WTC11 (cell line): ENCODE measurements around the gene GBA2. TPM values are rescaled to one million over a fixed set of nuclear protein-coding genes. Genes with fewer than 3 reads are reported as not detected.

Source experiments
- ATAC-seq: fragments of 200-7000 bp; cut with Tn5 transposase; 2 replicates; pipeline ENCODE4 v1.10.0; 2021; ENCODE audit warnings: mild to moderate bottlenecking, moderate library complexity
- CTCF ChIA-PET: fragments of 300-600 bp; sonication (Branson Sonifier 250); formaldehyde crosslinking; loops from one replicate; lab custom pipeline; 2021; ENCODE audit warnings: antibody characterized with exemption; lab: Charles Lee
- POLR2A ChIA-PET: fragments of 350-600 bp; sonication (Branson Sonifier 250); formaldehyde crosslinking; loops from one replicate; lab custom pipeline; 2021; ENCODE audit warnings: antibody characterized with exemption; lab: Charles Lee
- DNase-seq: peaks from one replicate; pipeline ENCODE4 v3.0.0; 2021; ENCODE audit warnings: low spot score
- H3K27ac Mint-ChIP-seq: 2 replicates; pipeline ENCODE4 v1.8.0; 2021; ENCODE audit warnings: mixed read lengths
- H3K27me3 Mint-ChIP-seq: 2 replicates; pipeline ENCODE4 v1.8.0; 2021; ENCODE audit warnings: low read depth, mild to moderate bottlenecking, moderate library complexity, mixed read lengths
- H3K36me3 Mint-ChIP-seq: 2 replicates; pipeline ENCODE4 v1.8.0; 2021; ENCODE audit warnings: mixed read lengths
- H3K4me1 Mint-ChIP-seq: 2 replicates; pipeline ENCODE4 v1.8.0; 2022; ENCODE audit warnings: mixed read lengths
- H3K4me3 Mint-ChIP-seq: 2 replicates; pipeline ENCODE4 v1.8.0; 2021; ENCODE audit warnings: mild to moderate bottlenecking, moderate library complexity, mixed read lengths
- H3K9me3 Mint-ChIP-seq: 2 replicates; pipeline ENCODE4 v1.8.0; 2021; ENCODE audit warnings: mixed read lengths
- ATF6 ChIP-seq: sonication (generic); formaldehyde crosslinking; IDR thresholded peaks from 2 replicates; pipeline ENCODE4 v1.8.1; 2023; ENCODE audit warnings: mild to moderate bottlenecking, missing genetic modification reagents
- CDX4 ChIP-seq: fragments of 250-450 bp; sonication (Bioruptor Pico); IDR thresholded peaks from 2 replicates; pipeline ENCODE4 v1.9.0; 2021; ENCODE audit warnings: moderate library complexity, mild to moderate bottlenecking, inconsistent platforms, borderline replicate concordance
- CREM ChIP-seq: sonication (generic); formaldehyde crosslinking; IDR thresholded peaks from 2 replicates; pipeline ENCODE4 v1.8.1; 2022; ENCODE audit warnings: mild to moderate bottlenecking, missing genetic modification reagents, moderate library complexity
- ERG ChIP-seq: fragments of 250-450 bp; sonication (Bioruptor Pico); IDR thresholded peaks from 2 replicates; pipeline ENCODE4 v1.8.0; 2021; ENCODE audit warnings: mild to moderate bottlenecking
- FOXP1 ChIP-seq: sonication (generic); formaldehyde crosslinking; IDR thresholded peaks from 2 replicates; pipeline ENCODE4 v1.8.0; 2022; ENCODE audit warnings: missing genetic modification reagents, mild to moderate bottlenecking, moderate library complexity, borderline replicate concordance
- GABPB1 ChIP-seq: sonication (generic); formaldehyde crosslinking; IDR thresholded peaks from 2 replicates; pipeline ENCODE4 v1.8.1; 2023; ENCODE audit warnings: mild to moderate bottlenecking, missing genetic modification reagents
- MLX ChIP-seq: sonication (generic); formaldehyde crosslinking; IDR thresholded peaks from 2 replicates; pipeline ENCODE4 v1.8.1; 2023; ENCODE audit warnings: mild to moderate bottlenecking, missing genetic modification reagents, moderate library complexity
- NFATC4 ChIP-seq: fragments of 250-450 bp; sonication (Bioruptor Pico); IDR thresholded peaks from 2 replicates; pipeline ENCODE4 v1.9.0; 2021; ENCODE audit warnings: mild to moderate bottlenecking
- NR3C1 ChIP-seq: sonication (generic); formaldehyde crosslinking; conservative IDR thresholded peaks from 2 replicates; pipeline ENCODE4 v1.8.1; 2023; ENCODE audit warnings: low read depth, mild to moderate bottlenecking, missing genetic modification reagents
- TCF7 ChIP-seq: sonication (generic); formaldehyde crosslinking; IDR thresholded peaks from 2 replicates; pipeline ENCODE4 v1.8.0; 2022; ENCODE audit warnings: mild to moderate bottlenecking, low read depth, missing genetic modification reagents, moderate library complexity
- TEAD1 ChIP-seq: sonication (generic); formaldehyde crosslinking; IDR thresholded peaks from 2 replicates; pipeline ENCODE4 v1.8.0; 2022; ENCODE audit warnings: mild to moderate bottlenecking, missing genetic modification reagents
- USF2 ChIP-seq: sonication (generic); formaldehyde crosslinking; IDR thresholded peaks from 2 replicates; pipeline ENCODE4 v1.8.1; 2023; ENCODE audit warnings: mild to moderate bottlenecking, missing genetic modification reagents, moderate library complexity
- ZNF138 ChIP-seq: sonication (generic); formaldehyde crosslinking; conservative IDR thresholded peaks from 2 replicates; pipeline ENCODE4 v1.8.1; 2022; ENCODE audit warnings: mild to moderate bottlenecking, moderate library complexity, missing genetic modification reagents
- ZNF219 ChIP-seq: sonication (generic); formaldehyde crosslinking; IDR thresholded peaks from 2 replicates; pipeline ENCODE4 v1.8.0; 2023; ENCODE audit warnings: missing genetic modification reagents, mild to moderate bottlenecking, borderline replicate concordance
- ZNF396 ChIP-seq: fragments of 250-450 bp; sonication (Bioruptor Pico); IDR thresholded peaks from 2 replicates; pipeline ENCODE4 v1.8.0; 2021; ENCODE audit warnings: mild to moderate bottlenecking, moderate library complexity, borderline replicate concordance
- ZNF671 ChIP-seq: fragments of 250-450 bp; sonication (Bioruptor Pico); IDR thresholded peaks from 2 replicates; pipeline ENCODE4 v1.8.0; 2021; ENCODE audit warnings: mild to moderate bottlenecking
- total RNA-seq: library from RNA; stranded (reverse); gene quantifications from 3 replicates; pipeline ENCODE4 v1.2.3, GENCODE V29; 2021
- TF ChIP-seq, protein P1 (sequence below): sonication (generic); formaldehyde crosslinking; conservative IDR thresholded peaks from 2 replicates; pipeline ENCODE4 v1.8.1; 2022; ENCODE audit warnings: mild to moderate bottlenecking, missing genetic modification reagents
- TF ChIP-seq, protein P2 (sequence below): fragments of 250-450 bp; sonication (Bioruptor Pico); IDR thresholded peaks from 2 replicates; pipeline ENCODE4 v1.9.0; 2021; ENCODE audit warnings: mild to moderate bottlenecking
- TF ChIP-seq, protein P3 (sequence below): sonication (generic); formaldehyde crosslinking; conservative IDR thresholded peaks from 2 replicates; pipeline ENCODE4 v1.8.1; 2023; ENCODE audit warnings: mild to moderate bottlenecking, low read depth, missing genetic modification reagents, moderate library complexity
- TF ChIP-seq, protein P4 (sequence below): sonication (generic); formaldehyde crosslinking; IDR thresholded peaks from 2 replicates; pipeline ENCODE4 v1.8.0; 2023; ENCODE audit warnings: missing genetic modification reagents

The GBA2 gene
- total RNA-seq, 1 experiment from 2014 or later, result 104 TPM

DNA sequence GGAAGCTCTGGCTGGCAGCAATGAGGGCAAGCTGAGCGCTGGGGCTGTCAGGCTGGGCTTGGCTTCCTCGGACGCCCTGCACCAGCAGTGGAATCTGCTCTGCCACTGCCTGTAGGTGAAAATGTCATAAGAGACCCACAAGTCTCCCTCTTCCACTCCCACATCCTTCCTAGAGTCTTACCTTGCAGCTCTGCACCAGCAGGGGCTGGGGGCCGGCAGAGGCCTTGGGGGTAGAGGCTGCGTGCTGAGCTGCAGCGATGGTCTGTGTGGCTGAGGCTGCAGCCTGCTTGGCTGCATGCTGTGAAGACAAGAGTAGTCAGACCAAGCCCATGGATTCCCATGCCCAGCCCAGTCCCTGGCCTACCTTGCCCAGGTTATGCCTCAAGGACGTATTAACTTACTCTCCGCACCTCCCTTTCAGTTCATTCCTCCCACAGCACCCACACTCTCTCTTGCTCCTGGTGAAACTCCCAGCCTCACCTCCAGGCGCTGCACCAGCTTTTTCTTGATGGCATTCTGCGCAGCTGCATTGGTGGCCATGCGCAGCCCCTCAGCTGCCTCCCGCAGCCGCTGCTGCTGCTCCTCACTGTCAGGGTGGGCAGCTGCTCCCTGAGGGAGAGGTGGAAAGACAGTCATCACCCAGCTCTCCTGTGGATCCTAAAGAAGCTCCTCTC is 34.3 kb downstream of the GBA2 start:
- Mint-ChIP-seq H3K36me3 (peaks cover 82% of the 10 kb centered on the region), H3K27ac (no peak overlapping the region), H3K4me3 (no peak overlapping the region), H3K27me3 (no peaks in the 10 kb centered on the region), H3K9me3 (no peaks in the 10 kb centered on the region), H3K4me1 (no peaks in the 10 kb centered on the region)
- CTCF ChIA-PET, result interaction anchor here (2.3 to 4.1 kb wide), 2 partner anchors 17 to 18 kb away, joined by 12 to 29 read pairs; partner anchors contain the start of genes CREB3 and TLN1
- DNase-seq (no peak), ATAC-seq (no peak)
- POLR2A ChIA-PET, result interaction anchor here (1.0 kb wide), 1 partner anchor 25 kb away, joined by 3 read pairs; the partner anchor contains the start of gene TPM2
- TF ChIP-seq, protein P1, sequence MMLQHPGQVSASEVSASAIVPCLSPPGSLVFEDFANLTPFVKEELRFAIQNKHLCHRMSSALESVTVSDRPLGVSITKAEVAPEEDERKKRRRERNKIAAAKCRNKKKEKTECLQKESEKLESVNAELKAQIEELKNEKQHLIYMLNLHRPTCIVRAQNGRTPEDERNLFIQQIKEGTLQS (CRISPR knock-in tag), result no peak
- TF ChIP-seq CDX4 (CRISPR knock-in tag) (no peak), GABPB1 (CRISPR knock-in tag) (no peak), ATF6 (CRISPR knock-in tag) (no peak), TEAD1 (CRISPR knock-in tag) (no peak), ZNF671 (CRISPR knock-in tag) (no peak), ZNF219 (CRISPR knock-in tag) (no peak), ERG (CRISPR knock-in tag) (no peak), USF2 (no peak), MLX (CRISPR knock-in tag) (no peak), ZNF396 (CRISPR knock-in tag) (no peak), NR3C1 (CRISPR knock-in tag) (no peak), CREM (CRISPR knock-in tag) (no peak), FOXP1 (no peak), NFATC4 (CRISPR knock-in tag) (no peak), TCF7 (CRISPR knock-in tag) (no peak), ZNF138 (CRISPR knock-in tag) (no peak)
- TF ChIP-seq, protein P2, sequence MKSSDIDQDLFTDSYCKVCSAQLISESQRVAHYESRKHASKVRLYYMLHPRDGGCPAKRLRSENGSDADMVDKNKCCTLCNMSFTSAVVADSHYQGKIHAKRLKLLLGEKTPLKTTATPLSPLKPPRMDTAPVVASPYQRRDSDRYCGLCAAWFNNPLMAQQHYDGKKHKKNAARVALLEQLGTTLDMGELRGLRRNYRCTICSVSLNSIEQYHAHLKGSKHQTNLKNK, result no peak
- TF ChIP-seq, protein P3, sequence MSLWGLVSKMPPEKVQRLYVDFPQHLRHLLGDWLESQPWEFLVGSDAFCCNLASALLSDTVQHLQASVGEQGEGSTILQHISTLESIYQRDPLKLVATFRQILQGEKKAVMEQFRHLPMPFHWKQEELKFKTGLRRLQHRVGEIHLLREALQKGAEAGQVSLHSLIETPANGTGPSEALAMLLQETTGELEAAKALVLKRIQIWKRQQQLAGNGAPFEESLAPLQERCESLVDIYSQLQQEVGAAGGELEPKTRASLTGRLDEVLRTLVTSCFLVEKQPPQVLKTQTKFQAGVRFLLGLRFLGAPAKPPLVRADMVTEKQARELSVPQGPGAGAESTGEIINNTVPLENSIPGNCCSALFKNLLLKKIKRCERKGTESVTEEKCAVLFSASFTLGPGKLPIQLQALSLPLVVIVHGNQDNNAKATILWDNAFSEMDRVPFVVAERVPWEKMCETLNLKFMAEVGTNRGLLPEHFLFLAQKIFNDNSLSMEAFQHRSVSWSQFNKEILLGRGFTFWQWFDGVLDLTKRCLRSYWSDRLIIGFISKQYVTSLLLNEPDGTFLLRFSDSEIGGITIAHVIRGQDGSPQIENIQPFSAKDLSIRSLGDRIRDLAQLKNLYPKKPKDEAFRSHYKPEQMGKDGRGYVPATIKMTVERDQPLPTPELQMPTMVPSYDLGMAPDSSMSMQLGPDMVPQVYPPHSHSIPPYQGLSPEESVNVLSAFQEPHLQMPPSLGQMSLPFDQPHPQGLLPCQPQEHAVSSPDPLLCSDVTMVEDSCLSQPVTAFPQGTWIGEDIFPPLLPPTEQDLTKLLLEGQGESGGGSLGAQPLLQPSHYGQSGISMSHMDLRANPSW (CRISPR knock-in tag), result no peak
- TF ChIP-seq, protein P4, sequence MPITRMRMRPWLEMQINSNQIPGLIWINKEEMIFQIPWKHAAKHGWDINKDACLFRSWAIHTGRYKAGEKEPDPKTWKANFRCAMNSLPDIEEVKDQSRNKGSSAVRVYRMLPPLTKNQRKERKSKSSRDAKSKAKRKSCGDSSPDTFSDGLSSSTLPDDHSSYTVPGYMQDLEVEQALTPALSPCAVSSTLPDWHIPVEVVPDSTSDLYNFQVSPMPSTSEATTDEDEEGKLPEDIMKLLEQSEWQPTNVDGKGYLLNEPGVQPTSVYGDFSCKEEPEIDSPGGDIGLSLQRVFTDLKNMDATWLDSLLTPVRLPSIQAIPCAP, result no peak
